HepG2 (cell line): ENCODE measurements around the gene CR1. TPM values are rescaled to one million over a fixed set of nuclear protein-coding genes. Genes with fewer than 3 reads are reported as not detected.

Experiments used
- ATAC-seq: fragments of 200-7000 bp; cut with Tn5 transposase; 3 replicates; pipeline ENCODE4 v1.9.1; 2020; ENCODE audit warnings: mild to moderate bottlenecking, moderate library complexity
- BruUV-seq: library from RNA; stranded (reverse); fragments of 400-500 nt; replicated peaks from 2 replicates; lab custom pipeline; 2021; lab: Mats Ljungman, UMichigan
- CTCF ChIA-PET: fragments of 300-600 bp; formaldehyde crosslinking; extraction: SDS; loops from one replicate; lab custom pipeline; 2021; ENCODE audit warnings: low total read pairs, inconsistent platforms, low intra/inter-chr PET ratio; lab: Yijun Ruan, JAX
- POLR2A ChIA-PET: fragments of 350-600 bp; sonication (Branson Sonifier 250); formaldehyde crosslinking; loops from one replicate; lab custom pipeline; 2020; ENCODE audit warnings: antibody characterized with exemption, inconsistent platforms; lab: Yijun Ruan, JAX
- DNase-seq: peaks from one replicate; pipeline ENCODE4 v3.0.0-alpha.2; 2015; ENCODE audit warnings: low spot score
- FAIRE-seq: peaks from 3 replicates; lab custom pipeline; 2011; peaks lifted over from hg19 to GRCh38; lab: Jason Lieb, UNC
- H2AFZ ChIP-seq: one replicate; pipeline ENCODE4 v1.6.1; 2011; ENCODE audit warnings: low read length, inconsistent platforms
- H3K27ac ChIP-seq: fragments of 300-600 bp; 3 replicates; pipeline ENCODE4 v1.8.0; 2011; ENCODE audit warnings: mixed run types, mild to moderate bottlenecking, mixed read lengths, low read length, inconsistent platforms; ENCODE audit not compliant: insufficient read depth; ENCODE audit errors: extremely low read length
- H3K27me3 ChIP-seq, 2 experiments: fragments of 200-600 bp in 1 of 2; 2 replicates in 1 of 2; 3 replicates in 1 of 2; pipeline versions ENCODE4 v1.6.0 to v1.8.0; 2011; ENCODE audit warnings: low read length in 2 of 2, mild to moderate bottlenecking in 2 of 2, moderate library complexity in 2 of 2, inconsistent platforms in 1 of 2; ENCODE audit not compliant: insufficient read depth in 2 of 2, control insufficient read depth in 1 of 2
- H3K36me3 ChIP-seq, 2 experiments: fragments of 200-600 bp in 1 of 2; replicated peaks in 1 of 2; 2 replicates in 1 of 2; 3 replicates in 1 of 2; pipeline versions ENCODE4 v1.5.1 to v1.8.0; 2011; ENCODE audit warnings: low read length in 2 of 2, inconsistent platforms in 1 of 2; ENCODE audit not compliant: insufficient read depth in 2 of 2, control insufficient read depth in 1 of 2
- H3K4me1 ChIP-seq: 2 replicates; pipeline ENCODE4 v1.5.1; 2012; ENCODE audit warnings: low read length, inconsistent platforms; ENCODE audit not compliant: insufficient read depth
- H3K4me2 ChIP-seq: 2 replicates; pipeline ENCODE4 v1.6.0; 2011; ENCODE audit warnings: low read depth, low read length, inconsistent platforms
- H3K4me3 ChIP-seq, 3 experiments: fragments of 200-600 bp in 1 of 3; sonication (generic), shearing (Covaris generic) in 1 of 3; replicated peaks in 1 of 3; 2 replicates each; pipeline ENCODE4 v1.5.1; 2011 to 2016; ENCODE audit warnings: low read length in 3 of 3, inconsistent platforms in 2 of 3, low read depth in 2 of 3, mild to moderate bottlenecking in 2 of 3, control low read depth in 1 of 3, mixed read lengths in 1 of 3; ENCODE audit not compliant: insufficient read depth in 1 of 3
- H3K79me2 ChIP-seq: one replicate; pipeline ENCODE4 v1.6.1; 2011; ENCODE audit warnings: low read length, inconsistent platforms; ENCODE audit not compliant: insufficient read depth
- H3K9ac ChIP-seq: 2 replicates; pipeline ENCODE4 v1.6.0; 2011; ENCODE audit warnings: mild to moderate bottlenecking, low read depth, low read length, inconsistent platforms; ENCODE audit not compliant: insufficient read depth
- H3K9me3 ChIP-seq: 2 replicates; pipeline ENCODE4 v1.5.1; 2012; ENCODE audit warnings: mild to moderate bottlenecking, low read length
- H4K20me1 ChIP-seq: 2 replicates; pipeline ENCODE4 v1.6.0; 2011; ENCODE audit warnings: inconsistent platforms, mild to moderate bottlenecking, low read length, moderate library complexity; ENCODE audit not compliant: insufficient read depth
- BATF2 ChIP-seq: sonication (generic); formaldehyde crosslinking; IDR thresholded peaks from 2 replicates; pipeline ENCODE4 v1.8.0; 2022; ENCODE audit warnings: mild to moderate bottlenecking, missing genetic modification reagents, moderate library complexity
- EP300 ChIP-seq, 3 experiments: sonication (generic) in 1 of 3; formaldehyde crosslinking in 1 of 3; IDR thresholded peaks; 2 replicates each; pipeline versions ENCODE4 v1.5.1 to v1.6.1; 2011 to 2020; ENCODE audit warnings: low read depth in 2 of 3, low read length in 2 of 3, borderline replicate concordance in 1 of 3, improper control_type of control experiment in 1 of 3, mild to moderate bottlenecking in 1 of 3, missing genetic modification reagents in 1 of 3, moderate library complexity in 1 of 3
- MLXIP ChIP-seq: sonication (generic); formaldehyde crosslinking; IDR thresholded peaks from 2 replicates; pipeline ENCODE4 v1.9.0; 2021; ENCODE audit warnings: missing genetic modification reagents, borderline replicate concordance
- POGZ ChIP-seq: sonication (generic); formaldehyde crosslinking; IDR thresholded peaks from 2 replicates; pipeline ENCODE4 v1.4.0; 2020; ENCODE audit warnings: mild to moderate bottlenecking, missing genetic modification reagents
- STAT6 ChIP-seq: sonication (generic); formaldehyde crosslinking; IDR thresholded peaks from 2 replicates; pipeline ENCODE4 v1.4.0; 2020; ENCODE audit warnings: missing genetic modification reagents, mild to moderate bottlenecking, borderline replicate concordance
- ZNF335 ChIP-seq: sonication (generic); formaldehyde crosslinking; IDR thresholded peaks from 2 replicates; pipeline ENCODE4 v1.4.0; 2020; ENCODE audit warnings: missing genetic modification reagents
- ZNF510 ChIP-seq: sonication (generic); formaldehyde crosslinking; IDR thresholded peaks from 2 replicates; pipeline ENCODE4 v1.4.0; 2020; ENCODE audit warnings: low read depth, mild to moderate bottlenecking, missing genetic modification reagents
- ZNF746 ChIP-seq: sonication (generic); formaldehyde crosslinking; IDR thresholded peaks from 2 replicates; pipeline ENCODE4 v1.8.0; 2022; ENCODE audit warnings: mild to moderate bottlenecking, missing genetic modification reagents
- ZSCAN12 ChIP-seq: sonication (generic); formaldehyde crosslinking; IDR thresholded peaks from 2 replicates; pipeline ENCODE4 v1.9.0; 2021; ENCODE audit warnings: mild to moderate bottlenecking, missing genetic modification reagents
- WGBS: methylation state at CpG from one replicate; pipeline ENCODE4 v1.1.6; 2017; ENCODE audit warnings: low lambda C conversion rate; 5-methylcytosine and 5-hydroxymethylcytosine counted together
- in situ Hi-C: cut with HindIII; loops from 2 replicates; pipeline ENCODE4 v1.10.0; 2017; ENCODE audit warnings: low pct_unique_long_range_greater_than_20kb; ENCODE audit not compliant: extremely low pct_ligation_motif_present
- intact Hi-C: fragments of 100-400 bp; cut with micrococcal nuclease; formaldehyde crosslinking; loops from one replicate; pipeline ENCODE4 v1.10.0; 2022; ENCODE audit not compliant: unreplicated experiment
- polyA plus RNA-seq, 8 experiments: library from polyadenylated mRNA; depleted of rRNA in 3 of 8; stranded (reverse) in 7 of 8; unstranded in 1 of 8; fragments of >200 nt; fragmentation: Illumina TruSeq in 4 of 8; extraction: Trizol in 4 of 8; gene quantifications; 2 replicates each; pipeline versions ENCODE4 v1.2.1 to v1.2.3, GENCODE V29; 2011 to 2016; ENCODE audit warnings: low read depth in 4 of 8, missing spikeins in 1 of 8, mixed read lengths in 1 of 8; ENCODE audit not compliant: insufficient read depth in 1 of 8
- total RNA-seq, 5 experiments: library from RNA; depleted of rRNA; stranded (reverse); fragments of >200 nt; fragmentation: Illumina TruSeq; extraction: Trizol; gene quantifications; 2 replicates each; pipeline ENCODE4 v1.2.3, GENCODE V29; 2016; ENCODE audit warnings: low read depth in 1 of 5

Gene CR1
- total and polyA plus RNA-seq, 2 of the 13 experiments (the other 11 are each of a cell fraction or from before 2014, with no cell fraction given), result not detected

DNA sequence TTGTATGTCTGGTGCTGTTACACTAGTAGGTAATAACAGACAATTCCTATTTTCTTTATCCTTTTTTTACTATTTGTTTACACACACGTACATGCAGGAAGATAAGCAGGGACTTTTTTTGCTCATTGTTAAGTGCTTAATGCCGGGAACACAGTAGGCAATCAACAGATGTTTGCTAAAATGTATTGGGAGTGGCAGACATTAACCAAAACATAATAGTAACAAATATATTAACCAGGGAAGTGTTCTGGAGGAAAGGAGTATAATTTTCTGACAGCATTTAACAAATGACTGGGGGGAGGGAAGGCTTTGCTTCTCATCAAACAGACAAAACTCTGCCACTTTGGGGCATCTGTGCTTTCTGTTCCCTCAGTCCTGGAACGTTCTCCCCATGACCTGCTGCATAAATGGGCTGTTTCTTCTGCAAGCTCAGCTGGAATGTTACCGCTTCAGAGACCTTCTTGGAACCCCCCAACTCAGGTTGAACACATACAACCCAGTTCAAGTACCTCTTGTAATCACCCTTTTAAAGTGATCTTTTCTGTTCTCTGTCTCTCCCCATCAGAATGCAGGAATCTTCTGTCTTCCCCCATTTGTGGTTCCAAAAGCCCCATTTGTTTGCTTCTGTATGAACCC lies 151.1 kb downstream of the CR1 start:
- BruUV-seq, result no TSS peak
- ChIA-PET POLR2A (no interaction called here), CTCF (no interaction called here)
- H3K9ac ChIP-seq, result no peak overlapping the region
- no peaks in the 10 kb centered on the region; a peak in 1 of 5 replicates for H3K36me3 ChIP-seq
- no peaks in the 10 kb centered on the region for H3K4me1 ChIP-seq
- in situ Hi-C loops, result no loop called here
- H2AFZ ChIP-seq, result no peak overlapping the region
- no peaks in the 10 kb centered on the region for H3K9me3 ChIP-seq
- no peak for ATAC-seq
- H3K27ac ChIP-seq, result no peak overlapping the region
- H3K4me2 ChIP-seq, result no peak overlapping the region
- peaks cover 3% of the 10 kb centered on the region in 2 experiments; a peak in 2 of 5 replicates for H3K27me3 ChIP-seq
- 9% methylated on average over 4 of the region's 4 CpGs for WGBS
- H4K20me1 ChIP-seq, result no peaks in the 10 kb centered on the region
- TF ChIP-seq ZNF335 (CRISPR knock-in tag) (no peak), POGZ (CRISPR knock-in tag) (no peak), BATF2 (CRISPR knock-in tag) (no peak), ZNF510 (CRISPR knock-in tag) (no peak), MLXIP (CRISPR knock-in tag) (no peak), STAT6 (no peak), ZNF746 (CRISPR knock-in tag) (no peak), EP300 (IDR thresholded peaks at IDR 0.05; ENCODE audit: low read depth in 2 of 2, low read length in 2 of 2) (no peak), EP300 (CRISPR knock-in tag; IDR thresholded peaks at IDR 0.05; ENCODE audit: borderline replicate concordance) (no peak), ZSCAN12 (CRISPR knock-in tag) (no peak)
- intact Hi-C loops, result no loop called here
- no peak for DNase-seq
- no peak for FAIRE-seq
- H3K79me2 ChIP-seq, result no peaks in the 10 kb centered on the region
- no peak overlapping the region for H3K4me3 ChIP-seq
